Measurements from ENCODE around the gene TAS2R1.

GRCh38 chr5:9632495-9632894 lies 2.3 kb upstream of the TAS2R1 start:
- TF ChIP-seq TCF7L2 (IDR thresholded peaks at IDR 0.05; ENCODE audit: borderline replicate concordance, extremely low read depth, insufficient read depth, insufficient read length) (no peak), POLR2A (IDR thresholded peaks at IDR 0.05; ENCODE audit: borderline replicate concordance, extremely low read depth, insufficient read depth, insufficient read length) (no peak), RAD21 (IDR thresholded peaks at IDR 0.05; ENCODE audit: low read depth) (no peak), CTCF (IDR thresholded peaks at IDR 0.05 in 2 of 3, conservative IDR thresholded peaks at IDR 0.05 in 1 of 3; ENCODE audit: borderline replicate concordance in 1 of 3, insufficient read depth in 1 of 3, low read depth in 2 of 3, low read length in 2 of 3) (no peak), SP1 (IDR thresholded peaks at IDR 0.05; ENCODE audit: low read depth) (no peak), POLR2AphosphoS5 (IDR thresholded peaks at IDR 0.05; ENCODE audit: low read depth, low read length) (no peak), YY1 (IDR thresholded peaks at IDR 0.05; ENCODE audit: extremely low read depth, insufficient replicate concordance, low read depth, low read length) (no peak), ATF3 (IDR thresholded peaks at IDR 0.05) (no peak), ELF1 (IDR thresholded peaks at IDR 0.05; ENCODE audit: borderline replicate concordance, low read depth) (no peak), REST (IDR thresholded peaks at IDR 0.05; ENCODE audit: low read depth) (no peak), ZNF274 (IDR thresholded peaks at IDR 0.05; ENCODE audit: low read depth, low read length) (no peak), MAX (IDR thresholded peaks at IDR 0.05) (no peak)

Data from HCT116 (cell line).